Astrocyte of the cerebellum (primary cell): ENCODE data around the gene CFAP65.

ENCODE experiments used
- DNase-seq: peaks from one replicate; pipeline ENCODE4 v3.0.0-alpha.2; 2011; ENCODE audit warnings: low read depth
- H3K4me3 ChIP-seq: 2 replicates; pipeline ENCODE4 v1.5.1; 2011; ENCODE audit warnings: mild to moderate bottlenecking, low read depth, low read length, moderate library complexity
- in situ Hi-C: cut with HindIII; loops from 2 replicates; pipeline ENCODE4 v1.10.0; 2017; ENCODE audit warnings: low sequenced_read_pairs
- TF ChIP-seq, protein P1 (sequence below): IDR thresholded peaks from 2 replicates; pipeline ENCODE4 v1.5.1; 2012; ENCODE audit warnings: low read length, low read depth, moderate library complexity, mild to moderate bottlenecking; ENCODE audit errors: missing control alignments

Gene CFAP65

DNA sequence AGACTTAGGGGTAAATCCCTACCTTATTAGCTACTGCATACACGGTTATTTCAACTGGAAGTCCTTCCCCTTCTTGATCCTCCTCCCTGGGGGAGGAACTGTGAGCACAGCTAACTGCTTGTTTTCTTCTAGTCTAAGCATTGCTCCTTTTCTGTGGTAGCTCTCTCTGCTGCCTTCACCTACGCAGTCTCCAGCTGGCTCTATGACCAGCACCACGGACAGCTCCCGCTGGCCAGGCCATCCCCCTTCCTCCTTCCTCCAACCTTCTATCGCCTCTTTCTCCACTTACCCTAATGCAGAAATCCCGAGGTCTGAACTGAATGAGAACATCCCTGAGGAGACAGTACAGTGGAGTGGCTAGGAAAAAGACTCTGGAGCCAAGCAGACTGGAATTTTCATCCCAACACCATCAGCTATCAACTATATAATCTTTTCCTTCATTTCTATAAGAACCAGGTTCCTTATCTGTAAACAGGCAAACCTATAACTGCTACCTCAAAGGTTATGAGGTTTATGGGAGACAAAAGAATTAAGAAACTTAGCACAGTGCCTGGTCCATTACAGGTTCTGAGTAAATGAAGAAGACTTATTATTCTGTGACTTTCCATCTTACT lies 4.7 kb upstream of the CFAP65 start:
- H3K4me3 ChIP-seq, result no peak overlapping the region
- TF ChIP-seq, protein P1, sequence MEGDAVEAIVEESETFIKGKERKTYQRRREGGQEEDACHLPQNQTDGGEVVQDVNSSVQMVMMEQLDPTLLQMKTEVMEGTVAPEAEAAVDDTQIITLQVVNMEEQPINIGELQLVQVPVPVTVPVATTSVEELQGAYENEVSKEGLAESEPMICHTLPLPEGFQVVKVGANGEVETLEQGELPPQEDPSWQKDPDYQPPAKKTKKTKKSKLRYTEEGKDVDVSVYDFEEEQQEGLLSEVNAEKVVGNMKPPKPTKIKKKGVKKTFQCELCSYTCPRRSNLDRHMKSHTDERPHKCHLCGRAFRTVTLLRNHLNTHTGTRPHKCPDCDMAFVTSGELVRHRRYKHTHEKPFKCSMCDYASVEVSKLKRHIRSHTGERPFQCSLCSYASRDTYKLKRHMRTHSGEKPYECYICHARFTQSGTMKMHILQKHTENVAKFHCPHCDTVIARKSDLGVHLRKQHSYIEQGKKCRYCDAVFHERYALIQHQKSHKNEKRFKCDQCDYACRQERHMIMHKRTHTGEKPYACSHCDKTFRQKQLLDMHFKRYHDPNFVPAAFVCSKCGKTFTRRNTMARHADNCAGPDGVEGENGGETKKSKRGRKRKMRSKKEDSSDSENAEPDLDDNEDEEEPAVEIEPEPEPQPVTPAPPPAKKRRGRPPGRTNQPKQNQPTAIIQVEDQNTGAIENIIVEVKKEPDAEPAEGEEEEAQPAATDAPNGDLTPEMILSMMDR, result no peak
- DNase-seq, result peak; percentile 20
- in situ Hi-C loops, result no loop called here

DNA sequence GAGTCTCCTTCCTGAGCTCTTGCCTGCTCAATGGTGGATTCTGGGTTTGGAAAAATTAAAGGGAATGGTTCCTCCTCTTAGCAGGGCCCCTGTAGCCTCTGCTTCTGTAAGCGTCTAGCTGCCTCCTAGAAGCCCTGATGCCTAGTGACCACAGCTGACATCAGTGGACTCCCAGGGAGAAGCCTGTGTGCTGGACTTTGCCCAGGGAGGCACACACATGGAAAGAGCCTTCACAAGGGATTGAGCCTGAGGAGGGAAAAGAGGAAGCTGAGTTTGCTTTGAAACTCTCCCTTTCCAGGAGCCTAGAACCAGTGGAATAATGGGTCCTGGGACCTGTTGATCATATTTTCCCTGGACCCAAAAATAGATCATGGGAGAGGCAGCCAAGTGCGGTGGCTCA lies 1.4 kb upstream of the CFAP65 start:
- DNase-seq, result no peak
- H3K4me3 ChIP-seq, result no peak overlapping the region
- in situ Hi-C loops, result no loop called here
- TF ChIP-seq, protein P1, result no peak

DNA sequence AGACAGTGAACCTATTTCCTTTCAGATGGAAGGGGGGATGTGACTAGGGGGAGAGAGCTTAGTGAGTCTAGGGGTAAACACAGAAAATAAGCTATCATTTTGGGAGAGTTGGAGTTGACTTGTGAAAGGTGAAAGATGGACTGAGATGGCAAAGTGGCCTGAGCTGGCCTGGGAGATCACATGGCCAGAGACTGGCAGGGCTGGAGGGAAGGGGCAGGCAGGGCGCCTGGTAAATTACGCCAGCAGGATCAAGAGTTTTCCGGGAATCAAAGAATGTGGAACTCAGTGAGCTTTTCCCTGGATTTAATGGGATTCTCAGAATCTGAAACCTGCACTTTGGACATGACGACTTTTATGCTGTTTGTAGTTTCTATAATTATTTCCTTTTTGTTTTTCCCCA lies 841 bp upstream of the CFAP65 start:
- no peak for DNase-seq
- TF ChIP-seq, protein P1, result no peak
- no peak overlapping the region for H3K4me3 ChIP-seq
- in situ Hi-C loops, result no loop called here

DNA sequence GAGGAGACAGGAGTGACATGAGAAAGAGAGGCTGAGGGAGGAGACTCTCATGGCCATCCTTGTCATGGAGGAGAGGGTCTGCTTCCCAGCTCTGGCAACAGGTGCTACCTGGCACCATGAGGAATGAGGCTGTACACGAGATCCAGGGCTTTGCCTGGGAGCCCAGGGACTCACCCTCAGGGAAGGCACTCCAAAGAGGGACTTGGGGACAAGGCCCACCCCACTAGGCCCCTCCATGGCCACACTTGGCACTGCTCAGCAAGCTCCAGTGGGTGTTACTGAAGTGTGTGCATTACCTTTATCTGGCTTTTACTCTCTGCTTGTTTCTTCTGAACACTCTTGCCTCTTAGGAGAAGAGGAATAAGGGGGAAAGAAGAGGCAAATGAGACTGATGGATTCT lies 2.7 kb downstream of the CFAP65 start:
- in situ Hi-C loops, result no loop called here
- no peak overlapping the region for H3K4me3 ChIP-seq
- TF ChIP-seq, protein P1, result no peak
- no peak for DNase-seq

DNA sequence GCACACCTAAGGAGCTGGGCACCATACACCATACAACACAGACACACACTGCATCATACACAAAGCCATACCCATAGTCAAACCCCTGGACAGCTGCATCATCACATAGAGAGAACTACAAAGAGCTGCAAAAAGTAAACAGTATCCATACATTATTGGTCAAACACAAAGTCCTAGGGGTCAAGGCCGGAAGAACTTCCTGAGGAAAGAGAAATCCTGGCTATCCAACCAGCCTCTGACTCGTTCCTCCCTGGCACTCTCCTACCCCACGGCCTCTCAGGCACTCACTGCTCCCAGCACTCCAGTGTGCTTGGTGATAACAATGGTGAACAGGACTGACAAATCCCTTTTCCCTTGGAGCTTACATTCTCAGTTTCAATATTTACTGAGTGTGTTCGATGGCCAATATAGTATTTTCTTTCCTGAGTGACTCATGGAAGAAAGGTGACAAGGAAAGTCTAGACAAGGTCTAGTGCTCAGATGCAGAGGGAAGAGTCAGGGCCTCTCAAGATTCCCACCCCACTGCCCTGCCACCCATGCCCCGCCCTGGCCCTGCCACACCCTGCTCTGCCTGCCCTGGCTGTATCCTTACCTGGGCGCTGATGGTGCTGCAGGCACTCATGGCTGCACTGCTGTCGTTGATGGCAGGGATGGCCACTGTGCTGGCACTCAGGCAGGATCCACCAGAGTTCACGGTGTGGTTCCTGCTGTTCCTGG lies 3.4 kb downstream of the CFAP65 start:
- in situ Hi-C loops, result no loop called here
- H3K4me3 ChIP-seq, result no peak overlapping the region
- TF ChIP-seq, protein P1, result no peak
- no peak for DNase-seq

DNA sequence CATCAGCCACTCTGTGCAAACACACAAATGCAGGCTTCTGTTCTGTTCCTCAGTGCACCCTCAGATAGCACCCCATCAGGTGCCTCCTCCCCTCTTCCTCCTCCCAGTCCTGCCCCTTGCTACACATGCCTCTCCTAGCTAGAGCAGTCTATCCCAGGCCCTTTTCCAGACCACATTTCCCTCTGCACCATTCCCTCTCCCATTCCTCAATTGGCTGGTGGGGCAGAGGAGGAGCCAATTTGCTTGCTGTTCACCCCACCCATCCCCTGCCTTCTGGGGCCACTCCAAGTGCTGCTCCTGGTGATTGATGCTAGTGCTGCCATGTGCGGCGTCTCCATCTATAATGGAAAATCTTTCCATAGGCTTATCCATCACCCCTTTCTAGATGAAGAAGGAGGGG lies 5.4 kb downstream of the CFAP65 start:
- no peak for DNase-seq
- TF ChIP-seq, protein P1, result no peak
- in situ Hi-C loops, result no loop called here
- H3K4me3 ChIP-seq, result no peak overlapping the region
